Trophoblast cell (in vitro differentiated cells and primary cell): ENCODE measurements around the gene PTPRT.

ENCODE experiments used
- DNase-seq, 2 donors: peaks; one replicate each; pipeline ENCODE4 v3.0.0-alpha.2; 2016
- H2AFZ ChIP-seq: 2 replicates; pipeline ENCODE4 v1.6.1; 2013; ENCODE audit warnings: low read length, moderate library complexity, mild to moderate bottlenecking; ENCODE audit not compliant: insufficient read depth, poor library complexity
- H2AK5ac ChIP-seq: 2 replicates; pipeline ENCODE4 v1.6.1; 2013; ENCODE audit warnings: mild to moderate bottlenecking, low read length
- H2BK120ac ChIP-seq: 2 replicates; pipeline ENCODE4 v1.6.1; 2013; ENCODE audit warnings: low read length, mild to moderate bottlenecking, moderate library complexity; ENCODE audit not compliant: insufficient read depth, poor library complexity
- H2BK12ac ChIP-seq: 2 replicates; pipeline ENCODE4 v1.6.1; 2013; ENCODE audit warnings: mild to moderate bottlenecking, low read length, moderate library complexity
- H2BK5ac ChIP-seq: 2 replicates; pipeline ENCODE4 v1.6.1; 2013; ENCODE audit warnings: low read length, low read depth, moderate library complexity, mild to moderate bottlenecking; ENCODE audit not compliant: poor library complexity
- H3K14ac ChIP-seq: 2 replicates; pipeline ENCODE4 v1.6.1; 2013; ENCODE audit warnings: mild to moderate bottlenecking, low read length
- H3K18ac ChIP-seq: 2 replicates; pipeline ENCODE4 v1.6.1; 2013; ENCODE audit warnings: mild to moderate bottlenecking, low read length
- H3K23ac ChIP-seq: 2 replicates; pipeline ENCODE4 v1.6.1; 2013; ENCODE audit warnings: low read length
- H3K27ac ChIP-seq: 2 replicates; pipeline ENCODE4 v1.5.1; 2013; ENCODE audit warnings: low read depth, mild to moderate bottlenecking, inconsistent platforms, low read length, moderate library complexity
- H3K27me3 ChIP-seq: 2 replicates; pipeline ENCODE4 v1.6.1; 2013; ENCODE audit warnings: inconsistent platforms, mild to moderate bottlenecking, low read length, moderate library complexity; ENCODE audit not compliant: insufficient read depth
- H3K36me3 ChIP-seq, 2 experiments: 1 replicate in 1 of 2; 2 replicates in 1 of 2; pipeline ENCODE4 v1.6.1; 2013; ENCODE audit warnings: low read length in 2 of 2, mild to moderate bottlenecking in 2 of 2, moderate library complexity in 1 of 2; ENCODE audit not compliant: insufficient read depth in 2 of 2, control insufficient read depth in 1 of 2
- H3K4ac ChIP-seq: 2 replicates; pipeline ENCODE4 v1.6.1; 2013; ENCODE audit warnings: low read depth, mild to moderate bottlenecking, low read length, moderate library complexity
- H3K4me1 ChIP-seq, 2 experiments: 1 replicate in 1 of 2; 2 replicates in 1 of 2; pipeline ENCODE4 v1.6.1; 2013; ENCODE audit warnings: low read length in 2 of 2, mild to moderate bottlenecking in 2 of 2, moderate library complexity in 1 of 2; ENCODE audit not compliant: insufficient read depth in 2 of 2, control insufficient read depth in 1 of 2
- H3K4me2 ChIP-seq: 2 replicates; pipeline ENCODE4 v1.6.1; 2013; ENCODE audit warnings: inconsistent platforms, mild to moderate bottlenecking, low read length, moderate library complexity
- H3K4me3 ChIP-seq: 2 replicates; pipeline ENCODE4 v1.5.1; 2013; ENCODE audit warnings: mild to moderate bottlenecking, low read depth, low read length, inconsistent platforms
- H3K79me1 ChIP-seq: one replicate; pipeline ENCODE4 v1.6.1; 2013; ENCODE audit warnings: low read length
- H3K79me2 ChIP-seq: 2 replicates; pipeline ENCODE4 v1.6.1; 2013; ENCODE audit warnings: low read length, mild to moderate bottlenecking; ENCODE audit not compliant: control insufficient read depth, insufficient read depth, poor library complexity
- H3K9ac ChIP-seq: 2 replicates; pipeline ENCODE4 v1.6.1; 2013; ENCODE audit warnings: mild to moderate bottlenecking, low read length
- H3K9me3 ChIP-seq: 2 replicates; pipeline ENCODE4 v1.6.1; 2013; ENCODE audit warnings: low read depth, mild to moderate bottlenecking, control low read depth, inconsistent platforms, low read length; ENCODE audit not compliant: insufficient read depth
- H4K12ac ChIP-seq: 2 replicates; pipeline ENCODE4 v1.6.1; 2013; ENCODE audit warnings: low read depth, mild to moderate bottlenecking, low read length, moderate library complexity
- H4K8ac ChIP-seq: 2 replicates; pipeline ENCODE4 v1.6.1; 2013; ENCODE audit warnings: low read depth, mild to moderate bottlenecking, low read length, moderate library complexity
- H4K91ac ChIP-seq: one replicate; pipeline ENCODE4 v1.6.1; 2013; ENCODE audit warnings: low read depth, mild to moderate bottlenecking, low read length, moderate library complexity
- WGBS: extraction: QIAGEN DNeasy Blood & Tissue Kit; methylation state at CpG from one replicate; pipeline ENCODE4 v1.1.7; 2013; ENCODE audit warnings: missing lambda C conversion rate; ENCODE audit not compliant: insufficient read length, insufficient coverage; ENCODE audit errors: extremely low coverage; 5-methylcytosine and 5-hydroxymethylcytosine counted together

PTPRT gene

DNA sequence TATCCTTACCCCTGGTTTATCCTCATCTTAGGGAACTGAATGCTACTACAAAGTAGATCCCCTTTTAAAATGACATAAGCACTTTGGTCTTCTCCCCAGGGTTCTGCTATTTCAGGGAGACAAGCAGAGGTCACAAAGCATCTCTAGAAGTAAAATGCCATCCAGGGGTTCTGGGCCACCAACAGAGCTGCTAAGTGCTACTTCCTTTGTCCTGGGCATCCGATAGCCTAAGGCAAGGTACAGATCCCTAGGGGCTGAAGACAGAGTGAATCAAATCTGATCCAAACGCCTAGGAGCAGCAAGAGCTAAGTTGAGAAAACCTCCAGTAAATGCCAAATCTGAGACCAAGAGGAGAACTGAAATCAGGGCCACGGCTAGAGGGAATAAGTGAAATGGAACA, 161.2 kb downstream of the PTPRT start:
- H2BK12ac ChIP-seq: no peak overlapping the region
- H3K9ac ChIP-seq: no peak overlapping the region
- no peak overlapping the region for H4K12ac ChIP-seq
- H3K4me2 ChIP-seq: no peak overlapping the region
- H3K4me3 ChIP-seq: no peak overlapping the region
- H3K18ac ChIP-seq: no peak overlapping the region
- H3K23ac ChIP-seq: no peak overlapping the region
- no peaks in the 10 kb centered on the region for H3K79me1 ChIP-seq
- no peak overlapping the region for H2BK5ac ChIP-seq
- H3K9me3 ChIP-seq: no peaks in the 10 kb centered on the region
- H2BK120ac ChIP-seq: no peak overlapping the region
- no peaks in the 10 kb centered on the region for H3K27me3 ChIP-seq
- H4K91ac ChIP-seq: no peak overlapping the region
- no peak for DNase-seq
- H3K4ac ChIP-seq: no peak overlapping the region
- H2AK5ac ChIP-seq: no peak overlapping the region
- no peak overlapping the region for H4K8ac ChIP-seq
- H3K14ac ChIP-seq: no peak overlapping the region
- no peaks in the 10 kb centered on the region for H3K4me1 ChIP-seq
- no peak overlapping the region for H3K27ac ChIP-seq
- no CpG with 5 or more reads among the region's 3 CpGs for WGBS
- no peaks in the 10 kb centered on the region for H3K36me3 ChIP-seq
- no peaks in the 10 kb centered on the region for H3K79me2 ChIP-seq
- no peak overlapping the region for H2AFZ ChIP-seq

DNA sequence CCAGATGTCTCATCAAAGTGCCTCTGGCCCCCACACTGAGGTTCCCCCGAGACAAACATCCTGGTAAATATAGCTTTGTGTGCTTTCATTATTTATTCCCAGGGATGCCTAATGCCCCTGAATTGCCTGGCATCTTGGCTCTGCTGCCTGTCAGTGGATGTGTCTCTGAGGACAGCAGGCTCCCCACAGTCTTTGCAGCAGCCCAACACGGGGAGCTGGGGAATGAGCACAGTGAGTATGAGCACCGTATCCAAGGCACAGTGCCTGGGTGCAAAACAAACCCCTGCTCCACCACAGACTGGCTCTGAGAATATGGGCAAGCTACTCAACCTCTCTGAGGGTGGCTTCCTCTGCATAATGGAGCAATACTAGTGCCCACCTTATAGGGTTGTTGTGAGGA, 165.9 kb downstream of the PTPRT start:
- Histone ChIP-seq H3K14ac (no peak overlapping the region), H3K4me3 (no peak overlapping the region), H2AFZ (no peak overlapping the region), H3K36me3 (no peaks in the 10 kb centered on the region), H3K27ac (no peak overlapping the region), H3K79me2 (no peaks in the 10 kb centered on the region), H4K8ac (no peak overlapping the region), H3K4ac (no peak overlapping the region), H4K12ac (no peak overlapping the region), H4K91ac (no peak overlapping the region), H2AK5ac (no peak overlapping the region), H3K79me1 (no peaks in the 10 kb centered on the region), H3K4me2 (no peak overlapping the region), H2BK12ac (no peak overlapping the region), H3K9me3 (no peaks in the 10 kb centered on the region), H2BK120ac (no peak overlapping the region), H3K23ac (no peak overlapping the region), H3K4me1 (no peaks in the 10 kb centered on the region), H3K9ac (no peak overlapping the region), H3K27me3 (no peaks in the 10 kb centered on the region), H3K18ac (no peak overlapping the region), H2BK5ac (no peak overlapping the region)
- DNase-seq: no peak
- no CpG with 5 or more reads among the region's 3 CpGs for WGBS

DNA sequence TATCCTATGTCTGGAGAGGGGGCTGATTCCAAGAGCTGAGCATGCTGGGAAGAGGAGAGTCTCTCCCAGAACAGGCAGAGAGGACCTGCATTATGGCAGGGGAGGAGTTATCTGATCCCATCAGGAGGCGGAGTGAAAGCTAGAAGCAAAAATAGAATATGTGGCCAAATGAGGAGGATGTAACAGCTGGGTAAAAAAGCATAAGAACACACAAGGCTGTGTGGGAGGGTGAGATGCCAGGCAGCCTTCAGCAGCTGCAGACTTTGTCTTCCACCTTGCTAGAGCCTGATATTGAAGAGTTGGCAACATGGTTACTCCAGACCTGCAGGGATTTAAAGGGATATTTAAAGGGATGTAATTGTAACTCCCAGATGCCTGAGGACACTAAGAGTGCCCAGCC, 167.1 kb downstream of the PTPRT start:
- Histone ChIP-seq H3K27ac (no peak overlapping the region), H3K9ac (no peak overlapping the region), H3K9me3 (no peaks in the 10 kb centered on the region), H2BK5ac (no peak overlapping the region), H4K8ac (no peak overlapping the region), H3K79me1 (no peaks in the 10 kb centered on the region), H3K4me3 (no peak overlapping the region), H2BK12ac (no peak overlapping the region), H2BK120ac (no peak overlapping the region), H3K4ac (no peak overlapping the region), H3K18ac (no peak overlapping the region), H3K4me2 (no peak overlapping the region), H2AK5ac (no peak overlapping the region), H3K36me3 (no peaks in the 10 kb centered on the region), H3K4me1 (no peaks in the 10 kb centered on the region), H3K23ac (no peak overlapping the region), H3K79me2 (no peaks in the 10 kb centered on the region), H4K91ac (no peak overlapping the region), H3K14ac (no peak overlapping the region), H4K12ac (no peak overlapping the region), H3K27me3 (no peaks in the 10 kb centered on the region), H2AFZ (no peak overlapping the region)
- no CpG with 5 or more reads among the region's 1 CpG for WGBS
- no peak for DNase-seq

DNA sequence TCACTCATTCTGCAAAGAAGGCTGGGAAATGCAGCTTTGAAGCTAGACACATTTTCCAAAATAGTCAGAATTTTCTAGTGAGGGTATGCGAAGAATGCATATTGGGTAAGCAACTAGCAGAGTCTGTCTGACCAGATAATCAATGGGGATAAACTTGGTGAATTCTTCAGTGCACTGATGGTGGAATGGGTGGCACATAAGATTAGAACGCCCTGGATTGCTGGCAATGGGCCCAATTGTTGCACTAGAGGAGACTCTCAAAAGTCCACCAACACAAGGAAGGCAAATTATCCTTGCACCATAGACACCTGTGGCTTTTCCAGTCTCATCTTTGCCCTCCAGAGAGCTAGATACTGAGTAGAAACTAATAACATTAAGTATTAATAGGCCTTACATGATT, 167.6 kb downstream of the PTPRT start:
- Histone ChIP-seq H3K27me3 (no peaks in the 10 kb centered on the region), H3K27ac (no peak overlapping the region), H3K4ac (no peak overlapping the region), H3K18ac (no peak overlapping the region), H2BK5ac (no peak overlapping the region), H3K79me1 (no peaks in the 10 kb centered on the region), H2AK5ac (no peak overlapping the region), H2BK120ac (no peak overlapping the region), H3K23ac (no peak overlapping the region), H2AFZ (no peak overlapping the region), H3K9ac (no peak overlapping the region), H4K91ac (no peak overlapping the region), H3K36me3 (no peaks in the 10 kb centered on the region), H3K4me3 (no peak overlapping the region), H4K8ac (no peak overlapping the region), H3K4me1 (no peaks in the 10 kb centered on the region), H4K12ac (no peak overlapping the region), H3K4me2 (no peak overlapping the region), H2BK12ac (no peak overlapping the region), H3K79me2 (no peaks in the 10 kb centered on the region), H3K14ac (no peak overlapping the region), H3K9me3 (no peaks in the 10 kb centered on the region)
- WGBS: no CpG with 5 or more reads among the region's 2 CpGs
- peak in 1 of 2 donors; percentile 6 for DNase-seq
